ENCODE results near the gene PRKACA.

Gene PRKACA

GRCh38 chr19:14127176-14127575, 9.6 kb upstream of the PRKACA start:
- Histone ChIP-seq H3K27ac (ENCODE audit: low read depth, low read length) (no peak overlapping the region), H3K4me1 (ENCODE audit: control insufficient read depth, insufficient read depth, low read length) (no peaks in the 10 kb centered on the region), H3K36me3 (ENCODE audit: control insufficient read depth, insufficient read depth, low read length) (peaks cover 33% of the 10 kb centered on the region), H3K9me3 (ENCODE audit: control insufficient read depth, insufficient read depth, low read length) (no peaks in the 10 kb centered on the region), H3K9ac (ENCODE audit: low read depth, low read length) (no peak overlapping the region), H3K4me3 (ENCODE audit: low read depth, low read length) (no peak overlapping the region), H3K27me3 (ENCODE audit: control insufficient read depth, insufficient read depth, low read length) (no peaks in the 10 kb centered on the region)

- Histone ChIP-seq H3K9ac (ENCODE audit: low read depth, low read length) (no peak overlapping the region), H3K36me3 (ENCODE audit: control insufficient read depth, insufficient read depth, low read length) (peaks cover 36% of the 10 kb centered on the region), H3K27ac (ENCODE audit: low read depth, low read length) (no peak overlapping the region)
Observed at GRCh38 chr19:14122924-14123323, 5.4 kb upstream of the PRKACA start.

GRCh38 chr19:14120497-14120780, 2.9 kb upstream of the PRKACA start:
- no peaks in the 10 kb centered on the region for H3K27me3 ChIP-seq (ENCODE audit: control insufficient read depth, insufficient read depth, low read length)
- no peak overlapping the region for H3K9ac ChIP-seq (ENCODE audit: low read depth, low read length)
- no peak overlapping the region for H3K4me3 ChIP-seq (ENCODE audit: low read depth, low read length)
- peaks cover 29% of the 10 kb centered on the region for H3K36me3 ChIP-seq (ENCODE audit: control insufficient read depth, insufficient read depth, low read length)
- no peaks in the 10 kb centered on the region for H3K9me3 ChIP-seq (ENCODE audit: control insufficient read depth, insufficient read depth, low read length)
- H3K4me1 ChIP-seq (ENCODE audit: control insufficient read depth, insufficient read depth, low read length): peaks cover 10% of the 10 kb centered on the region
- H3K27ac ChIP-seq (ENCODE audit: low read depth, low read length): no peak overlapping the region

More at GRCh38 chr19:14122924-14123323, 5.4 kb upstream of the PRKACA start:
- H3K4me1 ChIP-seq (ENCODE audit: control insufficient read depth, insufficient read depth, low read length): peaks cover 7% of the 10 kb centered on the region
- no peak overlapping the region for H3K4me3 ChIP-seq (ENCODE audit: low read depth, low read length)
- no peaks in the 10 kb centered on the region for H3K27me3 ChIP-seq (ENCODE audit: control insufficient read depth, insufficient read depth, low read length)
- H3K9me3 ChIP-seq (ENCODE audit: control insufficient read depth, insufficient read depth, low read length): no peaks in the 10 kb centered on the region

GRCh38 chr19:14119644-14120496, 2.3 kb upstream of the PRKACA start:
- Histone ChIP-seq H3K4me3 (ENCODE audit: low read depth, low read length) (no peak overlapping the region), H3K4me1 (ENCODE audit: control insufficient read depth, insufficient read depth, low read length) (peaks cover 10% of the 10 kb centered on the region), H3K36me3 (ENCODE audit: control insufficient read depth, insufficient read depth, low read length) (peaks cover 24% of the 10 kb centered on the region), H3K27ac (ENCODE audit: low read depth, low read length) (no peak overlapping the region), H3K9me3 (ENCODE audit: control insufficient read depth, insufficient read depth, low read length) (no peaks in the 10 kb centered on the region), H3K9ac (ENCODE audit: low read depth, low read length) (no peak overlapping the region), H3K27me3 (ENCODE audit: control insufficient read depth, insufficient read depth, low read length) (no peaks in the 10 kb centered on the region)

- Histone ChIP-seq H3K27ac (ENCODE audit: low read depth, low read length) (peak overlapping the region; percentile 83), H3K4me1 (ENCODE audit: control insufficient read depth, insufficient read depth, low read length) (peaks cover 10% of the 10 kb centered on the region)
Observed at GRCh38 chr19:14119146-14119545, 1.6 kb upstream of the PRKACA start.

GRCh38 chr19:14118165-14119051, 846 bp upstream of the PRKACA start:
- Histone ChIP-seq H3K27ac (ENCODE audit: low read depth, low read length) (peak overlapping the region; percentile 83), H3K9me3 (ENCODE audit: control insufficient read depth, insufficient read depth, low read length) (no peaks in the 10 kb centered on the region), H3K36me3 (ENCODE audit: control insufficient read depth, insufficient read depth, low read length) (peaks cover 17% of the 10 kb centered on the region), H3K27me3 (ENCODE audit: control insufficient read depth, insufficient read depth, low read length) (no peaks in the 10 kb centered on the region), H3K9ac (ENCODE audit: low read depth, low read length) (peak overlapping the region; percentile 53; the same call in 1 of the 2 replicates), H3K4me1 (ENCODE audit: control insufficient read depth, insufficient read depth, low read length) (peaks cover 13% of the 10 kb centered on the region), H3K4me3 (ENCODE audit: low read depth, low read length) (peak overlapping the region; percentile 67)

More at GRCh38 chr19:14119146-14119545, 1.6 kb upstream of the PRKACA start:
- H3K9ac ChIP-seq (ENCODE audit: low read depth, low read length): no peak overlapping the region
- peaks cover 17% of the 10 kb centered on the region for H3K36me3 ChIP-seq (ENCODE audit: control insufficient read depth, insufficient read depth, low read length)
- no peak overlapping the region for H3K4me3 ChIP-seq (ENCODE audit: low read depth, low read length)
- H3K27me3 ChIP-seq (ENCODE audit: control insufficient read depth, insufficient read depth, low read length): no peaks in the 10 kb centered on the region
- no peaks in the 10 kb centered on the region for H3K9me3 ChIP-seq (ENCODE audit: control insufficient read depth, insufficient read depth, low read length)

- no peak overlapping the region for H3K27ac ChIP-seq (ENCODE audit: low read depth, low read length)
- no peaks in the 10 kb centered on the region for H3K9me3 ChIP-seq (ENCODE audit: control insufficient read depth, insufficient read depth, low read length)
- H3K4me1 ChIP-seq (ENCODE audit: control insufficient read depth, insufficient read depth, low read length): peaks cover 25% of the 10 kb centered on the region
- no peaks in the 10 kb centered on the region for H3K27me3 ChIP-seq (ENCODE audit: control insufficient read depth, insufficient read depth, low read length)
- H3K9ac ChIP-seq (ENCODE audit: low read depth, low read length): no peak overlapping the region
- H3K4me3 ChIP-seq (ENCODE audit: low read depth, low read length): peak overlapping the region; percentile 71
- peaks cover 11% of the 10 kb centered on the region for H3K36me3 ChIP-seq (ENCODE audit: control insufficient read depth, insufficient read depth, low read length)
Observed at GRCh38 chr19:14116918-14117578, 514 bp downstream of the PRKACA start.

- no peak overlapping the region for H3K9ac ChIP-seq (ENCODE audit: low read depth, low read length)
- no peaks in the 10 kb centered on the region for H3K9me3 ChIP-seq (ENCODE audit: control insufficient read depth, insufficient read depth, low read length)
Observed at GRCh38 chr19:14116525-14116917, 1.0 kb downstream of the PRKACA start.

GRCh38 chr19:14115756-14116155, 1.8 kb downstream of the PRKACA start:
- Histone ChIP-seq H3K36me3 (ENCODE audit: control insufficient read depth, insufficient read depth, low read length) (peaks cover 7% of the 10 kb centered on the region), H3K9ac (ENCODE audit: low read depth, low read length) (no peak overlapping the region), H3K4me3 (ENCODE audit: low read depth, low read length) (no peak overlapping the region), H3K4me1 (ENCODE audit: control insufficient read depth, insufficient read depth, low read length) (peaks cover 30% of the 10 kb centered on the region), H3K27ac (ENCODE audit: low read depth, low read length) (no peak overlapping the region), H3K27me3 (ENCODE audit: control insufficient read depth, insufficient read depth, low read length) (no peaks in the 10 kb centered on the region), H3K9me3 (ENCODE audit: control insufficient read depth, insufficient read depth, low read length) (no peaks in the 10 kb centered on the region)

More at GRCh38 chr19:14116525-14116917, 1.0 kb downstream of the PRKACA start:
- H3K27me3 ChIP-seq (ENCODE audit: control insufficient read depth, insufficient read depth, low read length): no peaks in the 10 kb centered on the region
- H3K4me3 ChIP-seq (ENCODE audit: low read depth, low read length): peak overlapping the region; percentile 71
- no peak overlapping the region for H3K27ac ChIP-seq (ENCODE audit: low read depth, low read length)
- H3K36me3 ChIP-seq (ENCODE audit: control insufficient read depth, insufficient read depth, low read length): peaks cover 10% of the 10 kb centered on the region
- H3K4me1 ChIP-seq (ENCODE audit: control insufficient read depth, insufficient read depth, low read length): peaks cover 30% of the 10 kb centered on the region

GRCh38 chr19:14114854-14115253, 2.7 kb downstream of the PRKACA start:
- Histone ChIP-seq H3K27ac (ENCODE audit: low read depth, low read length) (no peak overlapping the region), H3K4me3 (ENCODE audit: low read depth, low read length) (no peak overlapping the region), H3K9me3 (ENCODE audit: control insufficient read depth, insufficient read depth, low read length) (no peaks in the 10 kb centered on the region), H3K27me3 (ENCODE audit: control insufficient read depth, insufficient read depth, low read length) (no peaks in the 10 kb centered on the region), H3K9ac (ENCODE audit: low read depth, low read length) (no peak overlapping the region), H3K4me1 (ENCODE audit: control insufficient read depth, insufficient read depth, low read length) (peaks cover 30% of the 10 kb centered on the region), H3K36me3 (ENCODE audit: control insufficient read depth, insufficient read depth, low read length) (peaks cover 2% of the 10 kb centered on the region; the same call in 1 of the 2 replicates)
